UCSD-AML1 (cell line): ENCODE measurements around the gene UBE2E1.

Source experiments
- DNase-seq: peaks from one replicate; lab custom pipeline; 2025; ENCODE audit not compliant: unreplicated experiment; lab: John Stamatoyannopoulos, UW

The UBE2E1 gene

DNA sequence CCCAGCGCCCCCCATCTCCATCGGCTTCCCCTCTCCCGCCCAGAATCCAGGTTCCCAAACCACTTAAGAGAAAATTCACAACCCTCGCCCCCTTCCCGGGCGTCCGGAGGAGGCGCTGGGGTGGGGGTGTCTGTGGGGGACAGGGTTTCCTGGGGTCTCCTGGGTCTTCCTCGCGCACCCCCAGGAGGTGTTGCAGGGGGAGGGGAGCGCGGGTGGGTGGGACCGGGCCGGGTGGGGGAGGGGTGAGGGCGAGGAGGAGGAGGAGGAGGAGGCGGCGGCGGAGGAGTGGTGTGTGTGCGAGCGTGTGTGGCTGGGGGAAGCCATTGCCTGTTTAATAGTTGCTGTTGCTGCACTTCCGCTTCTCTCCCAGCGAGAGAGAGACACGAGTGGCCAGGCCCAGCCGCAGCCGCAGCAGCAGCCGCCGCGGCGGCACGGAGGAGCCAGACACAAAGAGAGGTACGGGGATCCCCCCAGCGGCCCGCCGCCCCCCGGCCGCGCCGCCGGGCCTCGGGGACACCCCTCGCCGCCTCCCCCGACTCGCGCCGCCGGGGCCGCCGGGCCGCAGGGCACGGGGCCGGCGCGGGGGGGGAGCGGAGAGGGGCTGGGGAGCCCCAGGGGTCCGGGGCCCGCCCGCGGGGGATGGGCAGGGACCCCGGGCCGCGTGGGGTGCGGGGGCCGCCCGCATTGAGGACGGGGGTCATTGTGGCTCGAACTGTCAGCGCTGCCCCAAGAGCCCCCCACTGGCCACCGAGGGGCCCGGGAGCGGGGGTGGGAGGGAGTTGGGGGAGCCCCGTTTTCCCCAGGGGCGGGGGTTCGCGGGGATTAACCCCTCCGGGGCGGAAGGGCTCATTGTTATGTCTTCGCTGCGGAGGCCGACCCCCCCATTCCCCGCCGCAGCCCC, at the start of gene UBE2E1:
UBE2E1 (plus strand) TSS at position 323 of the 901 bp plus-strand sequence. CDS start 1,315 bp downstream, outside the sequence.
- DNase-seq: peak; percentile 76

DNA sequence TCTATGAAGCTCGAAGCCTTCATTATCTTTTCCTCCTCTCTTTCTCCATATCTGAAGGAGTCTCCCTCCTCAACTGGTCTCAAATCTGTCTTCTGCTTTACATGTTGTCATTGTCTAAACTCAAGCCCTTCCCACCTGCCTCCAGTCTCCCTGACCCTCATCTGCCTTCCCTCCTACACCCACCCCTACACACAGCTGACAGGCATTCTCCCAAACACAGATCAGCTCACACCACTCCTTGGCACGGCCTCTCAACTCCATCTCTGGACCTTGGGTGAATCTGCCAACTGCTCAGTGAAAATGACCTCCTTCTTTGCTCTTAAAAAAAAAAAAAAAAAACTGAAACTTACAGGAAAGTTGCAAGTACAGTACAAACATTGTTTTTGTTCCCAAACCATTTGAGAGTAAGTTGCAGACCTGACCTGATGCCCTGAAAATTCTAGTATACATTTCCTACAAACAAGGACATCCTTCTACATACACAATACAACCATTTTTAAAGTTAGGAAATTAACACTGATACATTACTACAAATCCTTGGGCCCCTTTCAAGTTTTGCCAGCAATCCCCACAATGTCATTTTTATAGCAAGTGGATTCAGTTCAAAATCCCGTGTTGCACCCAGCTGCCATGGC, 49.4 kb upstream of the UBE2E1 start:
- no peak for DNase-seq

DNA sequence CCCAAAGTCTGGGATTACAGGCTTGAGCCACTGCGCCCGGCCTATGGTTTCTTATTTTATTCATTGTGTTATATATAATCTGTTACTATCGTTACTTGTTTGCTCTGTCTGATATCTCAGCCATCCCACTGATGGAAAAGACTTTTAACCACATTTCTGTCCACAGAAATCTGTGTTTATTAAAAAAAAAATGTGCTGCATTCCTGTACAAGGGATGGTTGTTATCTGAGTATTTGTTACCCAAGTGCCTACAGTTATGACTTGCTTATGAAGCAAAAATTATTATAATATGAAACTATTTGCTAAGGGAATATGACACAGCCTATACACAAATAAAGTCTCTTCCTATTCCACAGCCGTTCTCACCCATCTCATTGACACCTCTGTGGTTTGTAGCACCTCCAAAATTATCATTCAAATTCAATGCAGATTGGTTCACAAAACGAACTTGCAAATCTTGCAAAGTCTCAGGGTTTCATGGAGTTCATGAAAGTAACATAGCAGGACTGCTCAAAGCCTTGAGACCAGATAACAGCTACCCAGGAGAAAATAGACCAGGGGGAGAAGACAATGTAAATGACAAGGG, 47.4 kb upstream of the UBE2E1 start:
- DNase-seq: no peak

DNA sequence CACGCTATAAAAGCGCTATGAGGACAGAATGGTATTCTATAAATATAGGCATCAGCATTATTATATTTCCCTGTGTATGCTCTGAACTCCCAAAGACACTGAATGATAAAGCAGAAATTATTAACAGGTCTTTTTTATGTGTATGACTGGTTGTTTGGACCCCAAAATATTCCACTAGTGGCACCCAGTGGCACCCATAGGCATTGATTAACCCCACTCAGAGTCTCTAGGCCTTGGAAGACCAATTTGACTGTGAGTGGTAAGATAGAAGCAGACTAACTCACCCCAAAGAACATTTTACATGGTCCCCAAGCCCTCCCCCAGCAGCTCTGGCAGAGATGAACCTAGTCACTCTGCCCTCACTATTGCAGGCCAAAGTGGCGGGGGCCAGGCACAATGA, 45.4 kb upstream of the UBE2E1 start:
- peak; percentile 47 for DNase-seq

GRCh38 chr3:23760871-23761373, 44.8 kb upstream of the UBE2E1 start:
- DNase-seq: peak; percentile 47

GRCh38 chr3:23761440-23761896, 44.3 kb upstream of the UBE2E1 start:
- peak; percentile 54 for DNase-seq

DNA sequence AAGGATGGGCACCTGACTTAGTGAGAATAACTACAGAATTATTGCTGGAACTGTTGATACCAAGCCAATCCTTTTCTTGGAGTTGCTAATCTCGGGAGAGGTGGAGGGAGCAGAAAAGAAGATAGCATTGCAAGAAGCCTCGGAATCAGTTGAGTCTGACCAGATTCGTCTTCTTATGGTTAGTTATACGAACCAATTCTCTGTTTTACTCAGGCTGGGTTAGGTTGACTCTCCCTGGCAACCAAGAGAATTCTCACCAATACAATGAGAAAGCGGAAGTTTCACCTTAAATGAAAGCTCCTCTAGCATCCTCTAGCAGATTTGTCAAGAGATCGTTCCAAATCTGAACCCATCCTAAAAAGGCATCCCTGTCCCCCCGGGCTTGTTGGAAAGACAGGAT, 43.5 kb upstream of the UBE2E1 start:
- DNase-seq: no peak

DNA sequence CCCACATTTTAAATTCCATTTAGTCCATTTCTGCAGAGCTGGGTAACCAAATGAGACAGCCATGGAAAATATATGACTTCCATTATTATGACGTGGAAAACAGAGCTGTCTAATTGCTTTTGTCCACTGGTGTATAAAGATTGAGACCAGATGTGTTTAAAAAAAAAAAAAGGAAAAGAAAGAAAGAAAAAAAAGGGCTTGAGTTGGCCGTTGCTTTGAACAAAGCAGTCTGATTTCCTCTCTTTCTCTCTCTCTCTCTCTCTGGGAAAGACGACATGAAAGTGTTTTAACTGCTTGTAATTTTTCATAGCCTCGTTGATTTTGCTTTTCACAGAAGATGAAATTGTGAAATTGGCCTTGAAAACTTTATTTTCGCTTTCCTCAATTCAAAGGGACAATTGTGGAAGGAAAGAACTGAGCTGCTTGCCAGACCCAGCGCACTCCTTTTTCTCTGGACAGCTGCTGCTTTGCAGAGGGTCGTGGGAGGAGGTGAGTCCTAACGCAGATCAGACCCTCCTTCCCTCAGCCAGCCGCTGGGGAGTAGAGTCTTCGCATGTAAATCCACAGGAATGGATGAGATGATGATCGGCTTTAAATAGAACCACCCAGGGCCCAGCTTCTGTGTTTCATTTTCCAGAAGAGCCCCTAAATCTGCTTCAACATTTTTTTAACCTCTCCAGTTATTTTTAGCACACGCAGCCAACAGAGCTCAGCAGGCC, 42.8 kb upstream of the UBE2E1 start:
- no peak for DNase-seq

- DNase-seq: no peak
Observed at GRCh38 chr3:23764407-23764806, 41.3 kb upstream of the UBE2E1 start.

DNA sequence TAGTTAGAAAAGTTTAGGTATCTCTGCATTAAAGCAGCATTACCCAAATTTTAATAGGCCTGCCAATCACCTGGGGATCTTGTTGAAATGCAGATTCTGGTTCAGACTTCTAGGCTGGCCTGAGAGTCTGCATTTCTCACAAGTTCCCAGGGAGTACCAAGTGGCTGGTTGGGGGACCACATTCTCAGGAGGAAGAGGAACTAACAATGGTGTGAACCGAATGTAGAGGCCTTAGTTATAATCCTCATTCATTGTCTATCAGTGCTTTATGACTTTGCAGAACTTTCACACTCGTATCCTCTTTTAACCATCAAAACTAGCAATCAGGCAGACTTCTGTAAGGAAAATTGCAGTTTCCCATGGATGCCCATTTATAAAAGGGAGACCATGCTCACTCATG, 38.2 kb upstream of the UBE2E1 start:
- no peak for DNase-seq

DNA sequence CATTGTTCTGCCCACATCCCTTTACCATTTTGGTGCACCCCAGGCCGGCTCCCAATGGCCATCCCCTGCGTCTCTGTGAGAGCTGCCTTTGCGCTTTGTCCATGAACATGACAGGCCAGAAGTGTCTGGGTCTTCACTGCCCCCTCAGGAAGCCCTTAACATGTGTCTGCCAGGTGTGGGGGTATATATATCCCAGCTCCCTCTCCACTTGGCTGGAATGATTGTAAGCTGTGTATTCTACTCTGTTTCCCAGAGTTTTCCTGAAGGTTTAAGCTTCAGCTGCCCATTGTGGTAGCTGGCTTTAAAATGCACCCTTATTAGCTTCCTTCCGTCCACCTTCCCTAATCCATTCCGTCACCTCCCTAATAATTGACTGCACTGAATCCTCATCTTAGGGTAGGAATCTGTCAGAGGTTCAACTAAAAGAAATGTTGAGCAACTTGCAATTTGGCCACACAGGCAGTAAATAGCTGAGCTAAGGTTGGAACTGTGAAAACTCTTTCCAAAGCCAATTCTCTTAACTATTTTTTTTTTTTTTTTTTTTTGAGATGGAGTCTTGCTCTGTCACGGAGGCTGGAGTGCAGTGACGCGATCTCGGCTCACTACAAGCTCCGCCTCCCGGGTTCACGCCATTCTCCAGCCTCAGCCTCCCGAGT, 30.4 kb upstream of the UBE2E1 start:
- DNase-seq: no peak

GRCh38 chr3:23776352-23776891, 29.3 kb upstream of the UBE2E1 start:
- no peak for DNase-seq

- DNase-seq: no peak
Observed at GRCh38 chr3:23778446-23778845, 27.3 kb upstream of the UBE2E1 start.

DNA sequence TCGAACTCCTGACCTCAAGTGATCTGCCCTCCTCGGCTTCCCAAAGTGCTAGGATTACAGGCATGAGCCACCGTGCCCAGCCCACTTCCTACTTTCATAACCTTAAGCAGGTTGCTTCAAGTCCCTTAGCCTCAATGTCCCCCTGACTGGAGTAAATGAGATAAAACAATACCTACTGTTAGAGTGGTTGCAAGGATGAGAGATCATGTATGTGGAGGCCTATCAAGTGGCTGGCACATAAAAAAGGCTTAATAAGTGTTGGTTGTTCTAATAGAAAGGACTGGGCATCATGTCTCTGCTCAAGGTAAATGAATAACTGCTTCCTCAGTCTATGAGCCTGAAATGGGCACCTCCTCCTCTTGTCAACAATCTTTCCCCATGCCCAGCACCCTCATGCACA, 25.9 kb upstream of the UBE2E1 start:
- DNase-seq: no peak

- DNase-seq: no peak
Observed at GRCh38 chr3:23781051-23781450, 24.7 kb upstream of the UBE2E1 start.

GRCh38 chr3:23781871-23782270, 23.9 kb upstream of the UBE2E1 start:
- no peak for DNase-seq

DNA sequence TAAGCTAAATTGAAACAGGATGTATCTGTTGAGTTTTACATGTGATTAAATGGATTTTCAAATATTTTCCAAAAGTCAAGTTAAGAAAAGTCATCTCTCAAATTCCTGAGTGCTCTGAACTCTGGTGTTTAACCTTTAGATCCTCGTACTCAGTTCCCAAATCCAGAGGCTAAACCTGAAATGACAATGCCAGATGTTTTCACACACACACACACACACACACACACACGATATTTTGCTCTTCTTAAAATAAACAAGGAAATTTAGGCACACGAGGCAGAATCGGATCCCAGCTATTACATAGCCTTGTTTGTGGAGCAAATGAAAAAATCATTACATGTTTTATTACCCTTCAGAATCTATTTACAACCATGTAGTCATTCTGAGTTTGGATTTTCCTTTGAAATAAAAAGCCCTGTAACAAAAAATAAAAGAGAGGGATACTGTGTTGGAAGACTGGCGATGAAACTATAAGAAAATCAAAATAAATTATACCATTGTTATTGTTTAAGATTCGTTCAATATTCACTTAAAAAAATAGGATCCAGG, 20.6 kb upstream of the UBE2E1 start:
- no peak for DNase-seq

DNA sequence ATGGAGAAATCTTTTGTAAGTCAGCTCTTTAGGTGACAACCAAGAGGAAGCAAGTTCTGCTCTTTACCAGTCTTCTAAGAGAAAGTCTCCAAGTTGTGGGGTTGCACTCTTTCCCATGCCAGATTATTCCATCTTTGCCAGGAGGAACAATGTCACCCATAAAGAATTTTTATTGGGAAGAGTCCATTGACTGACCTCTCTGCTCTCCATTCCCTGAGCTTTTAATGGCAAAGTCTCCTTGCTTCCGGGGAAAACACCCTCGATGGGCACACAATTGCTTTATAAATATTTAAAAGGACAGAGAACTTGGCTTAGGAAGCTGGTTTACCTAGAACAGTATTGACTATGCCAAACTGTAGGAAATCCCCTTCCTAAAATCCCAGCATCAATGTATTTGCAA, 19.9 kb upstream of the UBE2E1 start:
- DNase-seq: no peak

GRCh38 chr3:23791678-23792077, 14.1 kb upstream of the UBE2E1 start:
- no peak for DNase-seq

DNA sequence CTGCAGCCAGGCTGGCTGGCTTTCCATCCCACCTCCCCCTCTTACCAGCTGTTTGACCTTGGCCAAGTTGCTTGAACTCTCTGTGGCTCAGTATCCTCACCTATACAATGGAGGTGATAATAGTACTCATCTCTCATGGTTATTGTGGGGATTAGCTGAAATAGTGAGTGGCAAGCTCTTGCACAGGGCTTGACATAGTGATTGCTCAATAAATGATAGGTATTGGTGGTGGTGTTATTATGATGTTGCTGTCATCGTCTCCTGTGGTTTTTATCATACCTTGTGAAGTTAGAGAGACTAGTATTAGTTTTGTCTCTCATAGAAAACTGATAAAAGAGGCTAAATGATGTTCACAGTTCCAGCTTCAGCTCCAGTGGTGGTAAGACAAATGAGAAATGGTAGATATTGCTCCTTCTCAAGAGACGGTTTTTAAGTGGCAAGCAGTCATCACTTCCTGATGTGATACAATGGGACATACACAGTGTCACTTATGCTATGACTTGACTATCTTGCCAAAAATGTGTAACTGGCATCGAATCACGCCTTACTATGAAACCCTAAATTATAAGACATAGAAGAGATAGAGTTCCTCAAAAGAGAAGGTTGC, 12.1 kb upstream of the UBE2E1 start:
- no peak for DNase-seq
